ENCODE measurements around the gene RPL13. TPM values are rescaled to one million over a fixed set of nuclear protein-coding genes. Genes with fewer than 3 reads are reported as not detected.

Gene RPL13
- total and polyA plus RNA-seq, 3 donors from 2014 or later = 1,947 to 3,862 (median 1,952) TPM

- no peak overlapping the region for H3K4me3 ChIP-seq
- H3K27ac ChIP-seq = no peak overlapping the region
- no peaks in the 10 kb centered on the region for H3K36me3 ChIP-seq (ENCODE audit: low read depth, missing control alignments)
- DNase-seq = no peak
- peaks cover 27% of the 10 kb centered on the region for H3K4me1 ChIP-seq
- no peak for TF ChIP-seq POLR2A (IDR thresholded peaks at IDR 0.05)
- no peak for TF ChIP-seq CTCF (IDR thresholded peaks at IDR 0.05)
- H3K27me3 ChIP-seq = no peaks in the 10 kb centered on the region
- no peaks in the 10 kb centered on the region for H3K9me3 ChIP-seq
- WGBS, 2 donors = 79 to 82% methylated on average over 12 of the region's 12 CpGs
- intact Hi-C loops (cut with DNase I; ENCODE audit: low total_unique reads) = no loop called here
Observed at GRCh38 chr16:89562939-89563338, 2.5 kb downstream of the RPL13 start.

- Histone ChIP-seq H3K36me3 (ENCODE audit: low read depth, missing control alignments) (no peaks in the 10 kb centered on the region), H3K4me3 (no peak overlapping the region), H3K27ac (no peak overlapping the region), H3K27me3 (no peaks in the 10 kb centered on the region), H3K4me1 (peaks cover 27% of the 10 kb centered on the region), H3K9me3 (no peaks in the 10 kb centered on the region)
- no peak for TF ChIP-seq CTCF (IDR thresholded peaks at IDR 0.05)
- TF ChIP-seq POLR2A (IDR thresholded peaks at IDR 0.05) = no peak
- 67 to 82% methylated on average over 11 to 12 of the region's 12 CpGs for WGBS, 2 donors
- intact Hi-C loops (cut with DNase I; ENCODE audit: low total_unique reads) = no loop called here
- no peak for DNase-seq
Observed at GRCh38 chr16:89563639-89564392, 3.3 kb downstream of the RPL13 start.

GRCh38 chr16:89564476-89565255 is 4.2 kb downstream of the RPL13 start:
- Histone ChIP-seq H3K4me1 (peaks cover 27% of the 10 kb centered on the region), H3K27ac (no peak overlapping the region), H3K27me3 (no peaks in the 10 kb centered on the region), H3K36me3 (ENCODE audit: low read depth, missing control alignments) (no peaks in the 10 kb centered on the region), H3K4me3 (no peak overlapping the region), H3K9me3 (no peaks in the 10 kb centered on the region)
- 72 to 77% methylated on average over 21 to 22 of the region's 22 CpGs for WGBS, 2 donors
- intact Hi-C loops (cut with DNase I; ENCODE audit: low total_unique reads) = no loop called here
- no peak for TF ChIP-seq POLR2A (IDR thresholded peaks at IDR 0.05)
- DNase-seq = no peak

- no peaks in the 10 kb centered on the region for H3K27me3 ChIP-seq
- H3K36me3 ChIP-seq (ENCODE audit: low read depth, missing control alignments) = no peaks in the 10 kb centered on the region
- WGBS, 2 donors = 63% methylated on average over 3 of the region's 3 CpGs; no CpG with 5 or more reads in 1 of the 2 donors
- no peaks in the 10 kb centered on the region for H3K9me3 ChIP-seq
- intact Hi-C loops (cut with DNase I; ENCODE audit: low total_unique reads) = no loop called here
- H3K27ac ChIP-seq = no peak overlapping the region
- no peak overlapping the region for H3K4me3 ChIP-seq
- TF ChIP-seq POLR2A (IDR thresholded peaks at IDR 0.05) (no peak), CTCF (IDR thresholded peaks at IDR 0.05) (no peak)
- peaks cover 27% of the 10 kb centered on the region for H3K4me1 ChIP-seq
- no peak for DNase-seq
Observed at GRCh38 chr16:89565256-89565505, 4.7 kb downstream of the RPL13 start.

- H3K36me3 ChIP-seq (ENCODE audit: low read depth, missing control alignments) = no peaks in the 10 kb centered on the region
- intact Hi-C loops (cut with DNase I; ENCODE audit: low total_unique reads) = no loop called here
- no peak for DNase-seq
- peaks cover 27% of the 10 kb centered on the region for H3K4me1 ChIP-seq
- no peak for TF ChIP-seq POLR2A (IDR thresholded peaks at IDR 0.05)
- peak in 2 of 3 experiments; percentile 26 to 46 for TF ChIP-seq CTCF (IDR thresholded peaks at IDR 0.05)
- WGBS, 2 donors = 29 to 39% methylated on average over 14 to 45 of the region's 46 CpGs
- H3K4me3 ChIP-seq = no peak overlapping the region
- H3K27me3 ChIP-seq = no peaks in the 10 kb centered on the region
- no peak overlapping the region for H3K27ac ChIP-seq
- no peaks in the 10 kb centered on the region for H3K9me3 ChIP-seq
Observed at GRCh38 chr16:89565506-89566372, 5.3 kb downstream of the RPL13 start.
